Tracheal epithelial cell (primary cell): Measurements from ENCODE around the gene GK. TPM values are rescaled to one million over a fixed set of nuclear protein-coding genes. Genes with fewer than 3 reads are reported as not detected.

Source experiments
- total RNA-seq: library from RNA; depleted of rRNA; stranded (reverse); fragments of >200 nt; gene quantifications from 2 replicates; pipeline ENCODE4 v1.2.1, GENCODE V29; 2014

The GK gene
- 7.2 and 16.6 TPM in 2 replicates for total RNA-seq

DNA sequence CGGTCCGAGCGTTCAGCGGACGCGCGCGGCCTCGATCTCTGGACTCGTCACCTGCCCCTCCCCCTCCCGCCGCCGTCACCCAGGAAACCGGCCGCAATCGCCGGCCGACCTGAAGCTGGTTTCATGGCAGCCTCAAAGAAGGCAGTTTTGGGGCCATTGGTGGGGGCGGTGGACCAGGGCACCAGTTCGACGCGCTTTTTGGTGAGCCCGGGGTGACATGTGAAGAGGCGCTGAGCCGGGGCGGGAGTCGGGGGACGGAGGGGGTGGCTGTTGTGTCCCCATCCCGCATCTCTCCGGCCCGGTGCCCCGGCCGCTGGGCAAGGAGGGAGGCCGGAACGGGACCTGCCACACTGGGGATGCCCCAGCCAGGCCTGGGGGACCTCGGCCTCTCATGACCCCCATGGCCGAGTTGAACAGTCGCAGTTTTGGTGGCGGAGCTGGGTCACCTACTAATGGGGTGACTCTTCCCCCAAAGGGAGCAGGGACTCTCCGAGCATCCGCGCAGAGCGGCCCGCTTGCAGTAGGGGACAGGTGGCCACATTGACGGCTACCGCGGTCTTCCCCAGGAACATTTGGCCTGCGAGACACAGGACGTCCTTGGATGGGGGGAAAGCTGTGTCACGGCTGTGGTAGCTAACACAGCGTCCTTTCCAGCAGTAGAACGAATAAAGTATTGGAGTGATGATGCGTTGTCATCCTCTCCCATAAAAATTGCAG, at the start of gene GK:
Gene GK, plus strand, starts transcription at position 9 of the 717 bp plus-strand sequence. Its CDS starts 115 bp downstream, at position 124.

Other genes starting within 250 kb of the GK start
- not detected in 2 replicates for gene TASL, start 75.7 kb upstream of the GK start, total RNA-seq
- gene TAB3, start 235.8 kb downstream of the GK start, total RNA-seq: 15.1 and 15.7 TPM in 2 replicates